ENCODE data around the gene TCIRG1.

Gene TCIRG1

DNA sequence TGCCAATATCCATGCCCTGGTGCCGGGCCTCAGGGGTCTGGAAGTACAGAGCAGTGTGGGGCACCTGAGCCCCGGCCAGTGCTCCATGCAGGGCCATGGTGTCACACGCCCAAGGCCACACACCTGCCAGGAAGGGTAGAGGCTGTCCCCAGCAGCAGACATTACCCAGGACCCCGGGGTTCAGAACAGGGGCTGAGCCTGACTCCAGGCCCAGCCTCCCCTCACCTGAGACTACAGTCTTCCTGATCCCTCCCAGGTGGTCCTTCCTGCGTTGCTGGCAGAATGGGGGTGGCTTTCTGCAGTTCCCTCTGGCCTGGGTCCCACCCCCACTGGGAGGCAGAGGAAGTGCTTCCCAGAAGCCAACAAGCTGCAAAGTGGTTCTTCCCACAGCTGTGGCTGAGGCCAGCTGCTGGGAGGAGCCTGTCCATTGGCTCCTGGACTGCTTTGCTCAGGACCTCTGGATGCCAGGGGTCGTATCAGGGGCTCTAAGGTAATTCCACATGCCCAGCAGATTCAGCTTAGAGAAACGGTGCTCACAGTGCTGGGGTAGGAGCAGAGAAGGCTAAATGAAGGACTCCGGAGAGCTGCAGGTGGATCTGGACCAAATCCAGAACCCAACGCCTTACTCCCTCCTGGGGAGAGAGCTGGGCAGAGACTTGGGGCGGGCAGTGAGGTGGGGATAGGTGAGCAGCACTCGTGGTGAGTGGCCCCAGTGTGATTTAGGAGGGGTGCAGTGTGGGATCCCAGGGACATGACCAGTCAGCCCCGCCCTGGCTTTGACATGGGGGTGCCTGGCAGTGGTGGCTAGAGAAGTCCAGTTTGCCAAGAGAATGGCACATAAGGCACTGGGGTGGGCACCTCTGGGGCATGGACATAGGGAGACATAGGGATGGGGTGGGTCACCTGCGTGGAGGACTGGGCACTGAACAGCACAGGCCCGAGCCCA lies 12.6 kb downstream of the TCIRG1 start:
- no peak for DNase-seq (ENCODE audit: low spot score)

DNA sequence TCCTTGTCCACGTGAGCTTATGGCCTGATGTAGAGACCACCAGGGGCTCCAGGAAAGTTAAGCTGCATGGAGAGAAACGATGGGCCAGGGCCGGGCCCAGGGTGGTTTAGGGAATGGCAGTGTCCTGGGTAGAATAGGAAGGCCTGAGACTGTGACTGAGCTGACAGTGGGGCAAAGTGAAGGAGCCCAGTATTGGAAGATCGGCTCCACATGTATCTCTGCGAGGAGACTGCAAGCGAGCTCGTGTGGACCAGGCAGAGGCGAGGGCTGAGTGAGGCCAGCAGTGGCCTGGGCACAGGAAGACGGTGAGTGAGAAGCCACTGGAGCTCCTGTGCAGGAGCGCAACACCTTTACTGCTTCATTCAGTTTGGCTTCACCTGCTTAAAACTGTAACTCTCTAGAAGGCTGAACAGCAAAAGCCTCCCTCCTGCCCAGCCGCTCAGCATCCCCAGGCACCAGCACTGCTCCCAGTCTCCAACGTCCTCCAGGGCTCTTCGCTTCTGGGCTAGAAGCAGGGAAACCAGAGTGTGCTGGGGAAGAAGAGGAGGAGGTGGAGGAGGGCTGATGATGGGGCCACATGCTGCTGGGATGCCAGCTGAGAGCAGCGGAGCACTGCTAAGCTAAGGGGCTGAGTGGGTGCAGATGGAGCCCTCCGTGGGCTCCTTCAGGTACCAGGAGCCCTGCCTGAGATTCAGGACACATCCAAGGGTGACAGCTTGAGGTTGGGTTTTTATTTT lies 13.5 kb downstream of the TCIRG1 start:
- no peak for DNase-seq (ENCODE audit: low spot score)

GRCh38 chr11:68053117-68053516 lies 14.3 kb downstream of the TCIRG1 start:
- no peak for DNase-seq (ENCODE audit: low spot score)

- DNase-seq (ENCODE audit: low spot score), result no peak
These were observed 15.4 kb downstream of the TCIRG1 start for GRCh38 chr11:68053981-68054812.

- no peak for DNase-seq (ENCODE audit: low spot score)
These were observed 17.8 kb downstream of the TCIRG1 start for GRCh38 chr11:68056317-68057285.

- no peak for DNase-seq (ENCODE audit: low spot score)
These were observed 19.0 kb downstream of the TCIRG1 start for GRCh38 chr11:68057807-68058206.

DNA sequence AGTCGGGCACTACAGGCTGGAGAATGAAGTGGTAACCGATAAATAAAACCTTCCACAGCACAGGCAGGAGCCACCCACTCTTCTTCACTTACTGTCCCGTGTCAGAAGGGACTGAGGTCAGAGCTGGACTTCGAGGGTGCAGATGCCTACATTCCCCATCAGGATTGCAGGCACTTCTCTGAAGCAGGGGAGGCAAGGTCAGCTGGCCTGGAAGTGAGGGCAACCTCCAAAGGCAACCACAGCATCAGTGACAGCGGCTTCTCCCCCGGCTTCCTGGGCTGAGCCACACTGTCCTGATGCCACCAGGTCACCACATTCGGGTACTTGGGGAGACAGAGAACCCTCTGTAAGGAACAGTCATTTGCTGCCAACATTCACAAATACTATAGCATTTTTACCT lies 22.7 kb downstream of the TCIRG1 start:
- DNase-seq (ENCODE audit: low spot score), result no peak

GRCh38 chr11:68064926-68065325 lies 26.1 kb downstream of the TCIRG1 start:
- DNase-seq (ENCODE audit: low spot score), result no peak

- no peak for DNase-seq (ENCODE audit: low spot score)
These were observed 27.0 kb downstream of the TCIRG1 start for GRCh38 chr11:68065841-68066240.

- DNase-seq (ENCODE audit: low spot score), result no peak
These were observed 27.9 kb downstream of the TCIRG1 start for GRCh38 chr11:68066742-68067141.

DNA sequence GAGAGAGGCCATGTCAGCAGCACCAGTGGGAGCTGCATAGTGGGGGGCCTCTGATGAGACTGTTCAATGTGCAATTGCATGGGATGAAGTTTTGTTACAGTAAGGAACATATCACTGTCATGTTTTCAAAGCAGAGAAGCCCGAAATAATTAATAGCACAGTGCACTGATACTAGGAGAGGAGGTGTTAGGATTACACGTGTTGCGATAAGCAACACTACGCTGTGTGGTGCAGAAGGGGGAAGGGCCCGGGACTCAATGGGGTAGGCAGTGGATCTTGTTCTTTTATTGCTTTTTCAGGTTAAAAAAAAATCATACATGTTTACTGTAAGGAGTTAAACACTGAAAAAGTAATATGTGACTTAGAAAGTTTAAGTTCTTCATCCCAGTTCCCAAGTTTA lies 29.2 kb downstream of the TCIRG1 start:
- no peak for DNase-seq (ENCODE audit: low spot score)

- no peak for DNase-seq (ENCODE audit: low spot score)
These were observed 32.6 kb downstream of the TCIRG1 start for GRCh38 chr11:68071281-68072048.

DNA sequence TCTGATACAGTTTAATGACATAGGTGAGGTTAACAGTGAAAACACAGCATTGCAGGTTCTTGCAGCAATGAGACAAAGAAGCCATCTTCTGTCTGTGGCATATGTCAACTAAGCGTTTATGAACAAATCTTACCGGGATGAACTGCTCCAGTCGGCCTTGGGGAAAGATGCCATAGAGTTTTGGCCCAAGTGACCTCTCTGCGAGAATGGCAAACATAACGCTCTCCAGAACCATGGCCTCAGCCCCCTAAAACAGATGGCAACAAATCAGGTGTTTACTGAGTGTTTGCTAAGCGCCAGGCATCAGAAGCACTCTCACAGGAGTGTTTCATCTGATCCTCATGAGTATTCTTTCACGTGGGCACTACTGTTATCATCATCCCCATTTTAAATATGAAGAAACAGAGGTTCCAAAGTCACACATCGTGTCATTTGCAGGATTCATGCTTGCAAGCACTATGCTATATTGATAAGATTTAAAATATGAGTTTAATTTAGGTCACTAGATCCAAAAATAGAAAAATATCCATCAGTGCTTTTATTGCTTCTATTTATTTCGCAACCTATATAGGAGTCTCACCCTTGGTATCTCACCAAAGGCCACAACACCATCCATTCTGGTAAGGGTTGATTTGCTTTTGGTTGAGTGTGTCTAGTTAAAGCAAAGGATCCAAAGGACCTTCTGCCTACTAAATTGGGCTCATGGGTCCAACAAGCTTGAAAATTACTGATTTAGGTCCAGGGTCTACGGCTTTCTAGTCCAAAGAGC lies 35.9 kb downstream of the TCIRG1 start:
- DNase-seq (ENCODE audit: low spot score), result no peak

DNA sequence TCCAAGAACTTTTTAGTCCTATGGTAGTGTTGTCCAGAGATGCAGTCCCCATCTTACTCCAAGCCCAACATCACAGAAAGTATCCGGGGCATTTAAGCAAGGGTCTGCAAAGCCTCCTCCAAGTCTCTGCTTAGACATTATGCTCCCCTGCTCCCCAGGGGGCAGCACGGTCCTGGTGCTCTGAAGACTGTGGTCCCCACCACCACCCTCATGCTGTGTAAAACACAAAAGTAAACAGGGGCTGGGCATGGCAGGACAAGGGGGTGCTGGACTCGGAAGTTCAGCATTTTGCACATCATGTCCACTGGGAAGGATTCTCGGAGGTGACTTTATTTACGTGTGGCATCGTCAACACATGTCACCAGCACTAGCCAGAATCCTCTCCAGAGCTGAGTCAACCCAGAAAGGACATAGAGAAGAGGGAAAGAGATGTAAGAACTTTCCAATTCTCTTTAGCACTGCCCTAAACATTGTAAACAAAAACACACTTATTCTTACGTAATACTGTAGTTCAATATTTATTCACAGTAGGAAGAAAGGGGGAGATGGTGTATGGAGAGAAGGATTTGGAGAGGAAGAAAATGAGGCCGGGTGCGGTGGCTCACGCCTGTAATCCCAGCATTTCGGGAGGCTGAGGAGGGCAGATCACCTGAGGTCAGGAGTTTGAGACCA lies 37.7 kb downstream of the TCIRG1 start:
- DNase-seq (ENCODE audit: low spot score), result no peak

GRCh38 chr11:68077617-68078582 lies 39.1 kb downstream of the TCIRG1 start:
- no peak for DNase-seq (ENCODE audit: low spot score)

DNA sequence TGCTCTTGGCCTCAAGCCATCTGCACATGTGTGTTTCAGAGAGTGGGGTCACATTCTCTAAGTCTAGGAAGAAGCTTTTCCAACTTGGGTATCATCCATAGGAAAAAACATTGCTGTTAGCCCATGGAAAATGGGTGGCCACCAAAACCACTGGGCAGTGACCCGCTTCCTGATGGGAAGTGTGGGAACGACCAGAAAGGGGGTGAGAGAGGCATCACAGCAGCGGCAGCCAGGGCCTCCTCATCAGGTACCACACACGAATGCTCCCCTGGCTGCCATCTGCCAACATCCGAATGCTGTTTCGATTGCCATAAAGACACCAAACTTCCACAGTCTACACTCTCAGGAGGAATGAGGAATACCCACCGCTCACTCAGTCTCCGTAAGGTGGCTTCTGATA lies 42.0 kb downstream of the TCIRG1 start:
- no peak for DNase-seq (ENCODE audit: low spot score)

- DNase-seq (ENCODE audit: low spot score), result no peak
These were observed 42.9 kb downstream of the TCIRG1 start for GRCh38 chr11:68081691-68082090.

- DNase-seq (ENCODE audit: low spot score), result no peak
These were observed 43.7 kb downstream of the TCIRG1 start for GRCh38 chr11:68082481-68082880.

All from hematopoietic multipotent progenitor cell treated with erythropoietin and hydrocortisone succinate and interleukin-3 and kit ligand, for 15 days (in vitro differentiated cells).